Smooth muscle cell of the brain vasculature (primary cell): Measurements from ENCODE around the gene DACH1.

ENCODE experiments used
- DNase-seq: peaks from one replicate; pipeline ENCODE4 v3.0.0-alpha.2; 2012; ENCODE audit warnings: low read depth, low spot score

DACH1 gene

GRCh38 chr13:71624653-71625600 lies 242.1 kb downstream of the DACH1 start:
- no peak for DNase-seq

- no peak for DNase-seq
These were observed 245.6 kb downstream of the DACH1 start for GRCh38 chr13:71621174-71622124.

- DNase-seq = no peak
These were observed 247.9 kb downstream of the DACH1 start for GRCh38 chr13:71619096-71619495.

GRCh38 chr13:71618159-71618558 lies 248.8 kb downstream of the DACH1 start:
- DNase-seq = no peak

- DNase-seq = no peak
These were observed 249.7 kb downstream of the DACH1 start for GRCh38 chr13:71617265-71617664.

- no peak for DNase-seq
These were observed 253.8 kb downstream of the DACH1 start for GRCh38 chr13:71613066-71613745.

- DNase-seq = no peak
These were observed 255.7 kb downstream of the DACH1 start for GRCh38 chr13:71611292-71611691.

- DNase-seq = no peak
These were observed 256.1 kb downstream of the DACH1 start for GRCh38 chr13:71610876-71611275.

GRCh38 chr13:71609271-71609670 lies 257.7 kb downstream of the DACH1 start:
- DNase-seq = no peak

GRCh38 chr13:71607575-71607974 lies 259.4 kb downstream of the DACH1 start:
- no peak for DNase-seq

GRCh38 chr13:71606818-71607217 lies 260.2 kb downstream of the DACH1 start:
- DNase-seq = no peak

- DNase-seq = no peak
These were observed 261.3 kb downstream of the DACH1 start for GRCh38 chr13:71605744-71606143.

- no peak for DNase-seq
These were observed 263.7 kb downstream of the DACH1 start for GRCh38 chr13:71603255-71603654.

GRCh38 chr13:71602344-71602743 lies 264.7 kb downstream of the DACH1 start:
- no peak for DNase-seq

GRCh38 chr13:71597150-71597549 lies 269.9 kb downstream of the DACH1 start:
- DNase-seq = no peak

- no peak for DNase-seq
These were observed 270.9 kb downstream of the DACH1 start for GRCh38 chr13:71596116-71596515.

GRCh38 chr13:71593566-71593965 lies 273.4 kb downstream of the DACH1 start:
- DNase-seq = no peak

GRCh38 chr13:71591374-71591773 lies 275.6 kb downstream of the DACH1 start:
- DNase-seq = no peak

GRCh38 chr13:71590654-71591148 lies 276.3 kb downstream of the DACH1 start:
- DNase-seq = no peak

GRCh38 chr13:71589032-71589431 lies 278.0 kb downstream of the DACH1 start:
- DNase-seq = no peak

- no peak for DNase-seq
These were observed 279.2 kb downstream of the DACH1 start for GRCh38 chr13:71587817-71588216.

GRCh38 chr13:71587193-71587592 lies 279.8 kb downstream of the DACH1 start:
- DNase-seq = no peak
